RPMI8226 (cell line): ENCODE results near the gene RHOT2.
A peak's percentile ranks its signal among the peaks of the same experiment; 100 is the strongest.

Experiments used
- DNase-seq: peaks from one replicate; pipeline ENCODE4 v3.0.0-alpha.2; 2015

RHOT2 gene

GRCh38 chr16:632486-633335 is 35.2 kb upstream of the RHOT2 start:
- DNase-seq, result no peak

GRCh38 chr16:633336-634050 is 34.4 kb upstream of the RHOT2 start:
- no peak for DNase-seq

GRCh38 chr16:634051-634670 is 33.8 kb upstream of the RHOT2 start:
- no peak for DNase-seq

GRCh38 chr16:634996-635395 is 32.9 kb upstream of the RHOT2 start:
- no peak for DNase-seq

- DNase-seq, result peak; percentile 54
These were observed 32.2 kb upstream of the RHOT2 start for GRCh38 chr16:635573-636205.

- DNase-seq, result peak; percentile 98
These were observed 31.5 kb upstream of the RHOT2 start, which contains the start of gene METTL26 for GRCh38 chr16:636206-637080. TSS of gene METTL26 (minus strand) at chr16:636305. CDS start at chr16:636290, 15 bp downstream.

- DNase-seq, result peak; percentile 93
These were observed 30.6 kb upstream of the RHOT2 start for GRCh38 chr16:637081-638018.

- DNase-seq, result no peak
These were observed 29.8 kb upstream of the RHOT2 start for GRCh38 chr16:638034-638543.

- DNase-seq, result no peak
These were observed 29.1 kb upstream of the RHOT2 start for GRCh38 chr16:638836-639235.

GRCh38 chr16:640614-641013 is 27.3 kb upstream of the RHOT2 start:
- DNase-seq, result no peak

GRCh38 chr16:641326-642188 is 26.4 kb upstream of the RHOT2 start, which contains the start of gene MCRIP2:
TSS of gene MCRIP2 (plus strand) at chr16:641828. CDS start at chr16:641992, 164 bp downstream.
- peak; percentile 97 for DNase-seq

- peak; percentile 89 for DNase-seq
These were observed 25.5 kb upstream of the RHOT2 start for GRCh38 chr16:642189-643049.

- peak; percentile 43 for DNase-seq
These were observed 24.9 kb upstream of the RHOT2 start for GRCh38 chr16:643050-643368.

GRCh38 chr16:644556-644955 is 23.4 kb upstream of the RHOT2 start:
- no peak for DNase-seq

GRCh38 chr16:645852-646678 is 21.9 kb upstream of the RHOT2 start:
- DNase-seq, result no peak

- DNase-seq, result no peak
These were observed 21.2 kb upstream of the RHOT2 start for GRCh38 chr16:646679-647172.

- peak; percentile 53 for DNase-seq
These were observed 20.6 kb upstream of the RHOT2 start for GRCh38 chr16:647173-647902.
